Neuron (in vitro differentiated cells): Measurements from ENCODE around the gene MYH10.

ENCODE experiments used
- H2AFZ ChIP-seq: one replicate; pipeline ENCODE4 v1.6.1; 2013; ENCODE audit warnings: low read depth, mild to moderate bottlenecking, inconsistent platforms, low read length, moderate library complexity
- H3K27me3 ChIP-seq: one replicate; pipeline ENCODE4 v1.6.1; 2013; ENCODE audit warnings: low read length; ENCODE audit not compliant: insufficient read depth
- H3K36me3 ChIP-seq: one replicate; pipeline ENCODE4 v1.6.1; 2013; ENCODE audit warnings: low read length; ENCODE audit not compliant: insufficient read depth
- H3K4me1 ChIP-seq: one replicate; pipeline ENCODE4 v1.6.1; 2013; ENCODE audit warnings: low read length; ENCODE audit not compliant: insufficient read depth
- H3K4me3 ChIP-seq: 2 replicates; pipeline ENCODE4 v1.5.1; 2013; ENCODE audit warnings: mild to moderate bottlenecking, low read length, moderate library complexity
- H3K9me3 ChIP-seq: one replicate; pipeline ENCODE4 v1.6.1; 2013; ENCODE audit warnings: low read length

MYH10 gene

GRCh38 chr17:8477171-8477570 is 153.4 kb downstream of the MYH10 start:
- Histone ChIP-seq H3K9me3 (no peaks in the 10 kb centered on the region), H3K27me3 (no peaks in the 10 kb centered on the region), H2AFZ (no peak overlapping the region), H3K4me3 (no peak overlapping the region), H3K4me1 (no peaks in the 10 kb centered on the region), H3K36me3 (peaks cover 95% of the 10 kb centered on the region)

DNA sequence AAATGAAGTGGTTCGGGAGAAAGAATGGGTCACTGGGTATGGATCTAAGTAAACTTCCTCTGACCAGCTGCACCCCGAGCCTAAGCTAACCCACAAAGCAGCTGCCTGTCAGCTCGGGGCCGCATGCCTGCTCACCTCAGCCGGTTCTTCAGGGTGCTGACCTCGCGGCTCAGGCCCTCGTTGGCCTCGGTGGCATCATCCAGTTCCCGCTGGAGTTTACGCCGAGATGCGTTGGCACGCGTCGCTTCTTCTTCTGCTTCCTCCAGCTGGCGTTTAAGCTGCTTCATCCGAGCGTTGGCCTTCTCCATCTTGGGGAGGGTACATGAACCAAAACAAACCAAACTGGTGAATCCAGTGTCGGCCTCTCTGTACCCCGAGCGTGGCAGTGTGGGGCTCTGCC is 153.8 kb downstream of the MYH10 start:
- no peaks in the 10 kb centered on the region for H3K9me3 ChIP-seq
- H3K36me3 ChIP-seq = peaks cover 95% of the 10 kb centered on the region
- no peaks in the 10 kb centered on the region for H3K4me1 ChIP-seq
- no peaks in the 10 kb centered on the region for H3K27me3 ChIP-seq
- no peak overlapping the region for H3K4me3 ChIP-seq
- H2AFZ ChIP-seq = no peak overlapping the region

DNA sequence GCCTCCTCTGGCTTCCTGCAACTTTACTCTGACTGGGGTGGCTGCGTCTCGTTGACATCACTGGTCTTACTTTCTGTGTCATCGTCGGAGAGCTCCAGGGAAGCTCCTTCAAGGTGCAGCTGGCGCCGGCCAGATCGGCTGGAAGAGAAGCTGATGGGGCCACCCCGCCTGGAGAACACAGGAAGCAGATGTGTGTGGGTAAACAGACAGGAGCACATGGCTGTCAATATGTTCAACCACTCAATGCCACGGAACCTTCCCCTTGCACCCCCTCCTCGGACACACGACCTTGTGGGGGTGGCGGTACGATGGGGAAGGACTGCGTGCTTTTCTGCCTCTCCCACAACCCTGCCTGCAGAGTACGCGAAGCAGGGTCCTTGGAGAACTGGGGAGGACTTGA is 154.7 kb downstream of the MYH10 start:
- Histone ChIP-seq H3K4me3 (no peak overlapping the region), H3K4me1 (no peaks in the 10 kb centered on the region), H3K9me3 (no peaks in the 10 kb centered on the region), H3K27me3 (no peaks in the 10 kb centered on the region), H2AFZ (no peak overlapping the region), H3K36me3 (peaks cover 91% of the 10 kb centered on the region)

- Histone ChIP-seq H3K36me3 (peaks cover 85% of the 10 kb centered on the region), H3K4me3 (no peak overlapping the region), H3K9me3 (no peaks in the 10 kb centered on the region), H3K4me1 (no peaks in the 10 kb centered on the region), H3K27me3 (no peaks in the 10 kb centered on the region), H2AFZ (no peak overlapping the region)
These were observed 155.3 kb downstream of the MYH10 start for GRCh38 chr17:8475227-8475626.

DNA sequence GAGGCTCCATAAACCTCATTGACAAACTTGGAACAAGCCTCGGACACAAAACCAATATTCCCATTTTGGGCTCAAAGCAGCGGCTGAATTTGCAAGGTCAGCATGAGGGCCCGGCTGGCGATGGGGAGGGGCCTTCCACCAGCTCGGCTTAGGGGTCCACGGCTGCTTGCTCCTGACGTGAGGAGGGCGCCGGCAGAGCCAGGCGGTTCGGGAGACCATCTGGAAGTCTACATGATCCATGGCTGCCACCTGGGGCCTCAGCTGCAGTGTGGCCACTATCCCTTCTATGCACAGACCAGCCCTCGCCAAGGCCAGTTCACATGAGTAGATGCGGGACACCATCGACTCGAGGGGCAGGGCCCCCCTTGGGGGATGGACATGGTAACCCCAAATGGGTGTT is 155.7 kb downstream of the MYH10 start:
- no peak overlapping the region for H3K4me3 ChIP-seq
- H3K4me1 ChIP-seq = no peaks in the 10 kb centered on the region
- H3K27me3 ChIP-seq = no peaks in the 10 kb centered on the region
- H2AFZ ChIP-seq = no peak overlapping the region
- peaks cover 83% of the 10 kb centered on the region for H3K36me3 ChIP-seq
- no peaks in the 10 kb centered on the region for H3K9me3 ChIP-seq

DNA sequence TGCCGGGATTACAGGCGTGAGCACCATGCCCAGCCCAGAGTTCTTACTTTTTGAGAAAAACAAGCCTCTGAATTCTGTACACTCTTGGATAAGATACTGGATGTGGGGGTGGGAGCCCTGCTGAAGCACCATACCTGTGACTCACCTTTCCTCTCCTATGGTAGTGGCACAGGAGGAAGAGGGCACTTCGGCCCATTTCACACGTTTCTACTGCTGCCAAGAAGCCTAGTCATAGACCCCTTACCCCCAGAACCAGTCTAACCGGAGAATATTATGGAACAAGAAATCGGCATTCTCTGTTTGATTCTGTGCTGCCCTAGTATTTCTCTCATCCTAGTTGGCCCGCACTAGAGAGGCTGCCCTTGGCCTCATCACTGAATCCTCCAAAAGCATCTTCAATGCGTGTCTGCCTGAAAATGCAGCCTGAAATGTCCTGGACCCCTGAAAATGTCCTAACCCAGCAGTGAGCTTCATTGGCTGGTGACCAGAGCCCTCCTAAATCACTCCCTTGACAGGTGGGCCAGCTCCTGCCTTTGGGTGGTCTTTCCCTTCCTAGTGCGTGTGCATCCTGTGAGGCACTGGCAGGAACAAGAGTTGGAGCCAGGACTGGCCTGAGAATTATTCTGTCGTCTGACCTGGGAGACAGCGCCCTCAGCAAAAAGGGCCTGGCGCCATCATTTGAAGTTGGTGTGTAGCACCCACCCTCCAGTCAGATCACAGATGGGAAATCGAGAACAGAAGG is 156.9 kb downstream of the MYH10 start:
- Histone ChIP-seq H3K9me3 (no peaks in the 10 kb centered on the region), H2AFZ (no peak overlapping the region), H3K27me3 (no peaks in the 10 kb centered on the region), H3K36me3 (peaks cover 71% of the 10 kb centered on the region), H3K4me1 (no peaks in the 10 kb centered on the region), H3K4me3 (no peak overlapping the region)

- no peaks in the 10 kb centered on the region for H3K4me1 ChIP-seq
- no peaks in the 10 kb centered on the region for H3K9me3 ChIP-seq
- no peak overlapping the region for H3K4me3 ChIP-seq
- H3K27me3 ChIP-seq = no peaks in the 10 kb centered on the region
- H3K36me3 ChIP-seq = peaks cover 66% of the 10 kb centered on the region
- no peak overlapping the region for H2AFZ ChIP-seq
These were observed 157.9 kb downstream of the MYH10 start for GRCh38 chr17:8472663-8473062.

DNA sequence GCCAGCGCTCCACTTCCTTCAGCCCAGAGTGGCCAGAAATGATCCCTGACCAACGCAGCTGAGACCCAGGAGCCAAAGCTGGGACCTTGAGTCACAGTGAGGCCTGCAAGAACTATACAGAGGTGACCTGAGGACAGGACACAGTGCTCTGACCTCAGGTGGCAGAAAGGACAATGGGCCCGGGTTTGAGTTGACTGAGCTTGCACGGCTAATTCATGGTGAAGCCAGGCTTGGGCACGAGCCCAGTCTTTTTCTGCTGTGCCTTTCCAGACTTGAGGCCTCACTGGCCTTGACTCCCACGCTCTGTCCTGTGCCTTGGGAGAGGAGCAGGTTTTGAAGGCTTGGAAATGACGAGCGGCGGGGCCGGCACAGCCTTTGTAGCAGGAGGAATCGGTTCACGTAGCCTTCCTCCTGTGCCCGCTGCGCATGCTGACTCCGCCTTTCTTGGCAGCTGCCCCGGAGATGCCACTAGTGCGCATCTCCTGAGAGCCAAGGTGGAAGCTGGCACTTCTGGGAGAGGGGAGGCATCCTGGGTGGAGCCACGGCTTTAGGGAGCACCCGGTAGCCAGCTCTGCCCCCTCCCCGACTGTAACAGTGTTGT is 160.0 kb downstream of the MYH10 start:
- H3K27me3 ChIP-seq = no peaks in the 10 kb centered on the region
- H2AFZ ChIP-seq = no peak overlapping the region
- peaks cover 4% of the 10 kb centered on the region for H3K4me1 ChIP-seq
- H3K4me3 ChIP-seq = no peak overlapping the region
- peaks cover 54% of the 10 kb centered on the region for H3K36me3 ChIP-seq
- no peaks in the 10 kb centered on the region for H3K9me3 ChIP-seq

GRCh38 chr17:8469964-8470363 is 160.6 kb downstream of the MYH10 start:
- Histone ChIP-seq H3K9me3 (no peaks in the 10 kb centered on the region), H2AFZ (no peak overlapping the region), H3K27me3 (no peaks in the 10 kb centered on the region), H3K4me1 (peaks cover 9% of the 10 kb centered on the region), H3K36me3 (peaks cover 48% of the 10 kb centered on the region), H3K4me3 (no peak overlapping the region)

DNA sequence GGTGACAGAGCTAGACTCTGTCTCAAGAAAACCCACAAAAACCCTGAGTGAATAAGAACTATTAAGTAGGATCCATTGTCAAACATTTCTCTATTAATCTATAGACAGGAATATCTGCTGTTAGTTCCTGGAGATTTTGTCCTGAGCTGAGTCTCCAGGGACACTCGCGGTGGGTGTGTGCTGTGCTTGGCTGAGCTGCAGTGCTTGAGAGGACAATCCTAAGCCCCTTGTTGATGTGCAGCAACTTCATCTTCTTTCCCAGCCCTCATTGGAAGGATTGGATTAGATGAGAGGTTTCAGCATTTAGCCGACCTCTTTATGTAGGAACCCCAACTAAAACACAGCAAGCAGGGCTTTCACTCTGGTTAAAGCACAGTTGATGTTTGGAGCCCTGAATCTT is 161.5 kb downstream of the MYH10 start:
- peaks cover 9% of the 10 kb centered on the region for H3K4me1 ChIP-seq
- no peaks in the 10 kb centered on the region for H3K9me3 ChIP-seq
- H2AFZ ChIP-seq = no peak overlapping the region
- H3K4me3 ChIP-seq = no peak overlapping the region
- peaks cover 39% of the 10 kb centered on the region for H3K36me3 ChIP-seq
- H3K27me3 ChIP-seq = no peaks in the 10 kb centered on the region

DNA sequence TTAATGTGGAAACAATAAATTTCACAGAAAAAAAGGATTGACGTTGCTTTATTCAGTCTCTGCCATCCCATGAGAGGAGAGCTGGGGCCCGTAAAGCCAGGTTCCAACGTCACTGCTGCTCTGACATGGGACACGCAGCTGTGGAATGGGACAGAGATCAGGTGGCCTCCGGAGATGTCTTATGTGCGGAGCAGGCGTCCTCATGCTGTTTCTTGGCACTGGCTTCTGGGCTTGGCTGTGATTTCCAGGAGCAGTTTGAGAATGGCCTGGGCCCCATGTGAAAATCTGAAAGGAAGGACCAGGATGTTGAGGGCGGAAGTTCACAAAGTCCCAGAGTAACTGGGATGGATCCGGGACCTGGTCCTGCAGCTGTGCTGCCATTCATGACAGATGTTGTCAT is 162.4 kb downstream of the MYH10 start:
- H3K27me3 ChIP-seq = no peaks in the 10 kb centered on the region
- no peak overlapping the region for H3K4me3 ChIP-seq
- H3K9me3 ChIP-seq = no peaks in the 10 kb centered on the region
- H3K36me3 ChIP-seq = peaks cover 32% of the 10 kb centered on the region
- H3K4me1 ChIP-seq = peaks cover 9% of the 10 kb centered on the region
- H2AFZ ChIP-seq = no peak overlapping the region

- no peaks in the 10 kb centered on the region for H3K27me3 ChIP-seq
- H2AFZ ChIP-seq = no peak overlapping the region
- no peaks in the 10 kb centered on the region for H3K9me3 ChIP-seq
- peaks cover 30% of the 10 kb centered on the region for H3K36me3 ChIP-seq
- H3K4me3 ChIP-seq = no peak overlapping the region
- H3K4me1 ChIP-seq = peaks cover 9% of the 10 kb centered on the region
These were observed 163.0 kb downstream of the MYH10 start for GRCh38 chr17:8467527-8467926.

DNA sequence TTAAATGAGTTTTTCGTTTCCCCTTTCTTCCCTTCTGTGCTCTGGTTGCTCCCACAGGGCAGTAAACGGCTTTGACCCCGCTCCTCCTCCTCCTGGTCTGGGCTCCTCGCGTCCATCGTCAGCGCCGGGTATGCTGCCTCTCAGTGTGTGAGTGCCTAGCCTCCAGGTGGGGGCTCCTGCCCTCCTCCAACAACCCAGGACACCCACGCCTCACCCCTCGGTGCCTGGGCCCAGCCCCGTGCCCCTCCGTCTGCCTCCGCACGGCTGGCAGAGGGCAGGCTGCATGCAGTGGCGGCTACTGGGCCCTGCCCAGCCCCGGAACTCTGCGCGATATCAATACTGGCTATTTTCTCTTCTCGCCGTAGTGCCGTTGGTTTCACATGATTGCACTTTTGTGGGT is 163.7 kb downstream of the MYH10 start:
- Histone ChIP-seq H3K4me1 (peaks cover 9% of the 10 kb centered on the region), H2AFZ (no peak overlapping the region), H3K36me3 (peaks cover 27% of the 10 kb centered on the region), H3K4me3 (no peak overlapping the region), H3K9me3 (no peaks in the 10 kb centered on the region), H3K27me3 (no peaks in the 10 kb centered on the region)

GRCh38 chr17:8466456-8466855 is 164.1 kb downstream of the MYH10 start:
- H3K4me1 ChIP-seq = peaks cover 9% of the 10 kb centered on the region
- H3K4me3 ChIP-seq = no peak overlapping the region

More at GRCh38 chr17:8466456-8466855, 164.1 kb downstream of the MYH10 start:
- Histone ChIP-seq H3K27me3 (no peaks in the 10 kb centered on the region), H2AFZ (no peak overlapping the region), H3K36me3 (peaks cover 25% of the 10 kb centered on the region), H3K9me3 (no peaks in the 10 kb centered on the region)
